Testis (tissue), 3 donors: ENCODE results near the gene DDX51. TPM values are rescaled to one million over a fixed set of nuclear protein-coding genes. Genes with fewer than 3 reads are reported as not detected.

Experiments
- DNase-seq: peaks from one replicate; pipeline ENCODE4 v3.0.0-alpha.2; 2019
- H3K27ac ChIP-seq, 2 donors: fragments of 200-600 bp; sonication (generic); one replicate each; pipeline ENCODE4 v1.5.1; 2019
- H3K27me3 ChIP-seq: fragments of 200-600 bp; sonication (generic); one replicate; pipeline ENCODE4 v1.5.1; 2019
- H3K36me3 ChIP-seq: fragments of 200-600 bp; sonication (generic); one replicate; pipeline ENCODE4 v1.5.1; 2017; ENCODE audit warnings: low read depth; ENCODE audit errors: missing control alignments
- H3K4me1 ChIP-seq: fragments of 200-600 bp; sonication (generic); one replicate; pipeline ENCODE4 v1.5.1; 2019
- H3K4me3 ChIP-seq, 2 donors: fragments of 200-600 bp; sonication (generic); one replicate each; pipeline ENCODE4 v1.5.1; 2017 to 2019
- H3K9me3 ChIP-seq: fragments of 200-600 bp; sonication (generic); one replicate; pipeline ENCODE4 v1.5.1; 2017
- POLR2A ChIP-seq: fragments of 450-650 bp; IDR thresholded peaks from one replicate; pipeline ENCODE4 v1.6.1; 2017; ENCODE audit warnings: antibody characterized with exemption, mild to moderate bottlenecking, moderate library complexity
- WGBS, 2 donors: methylation state at CpG; one replicate each; pipeline ENCODE4 v1.1.5; 2018; 5-methylcytosine and 5-hydroxymethylcytosine counted together
- intact Hi-C: fragments of 100-400 bp; cut with DNase I; formaldehyde crosslinking; loops from one replicate; pipeline ENCODE4 v1.15.1; 2023; ENCODE audit warnings: low total_unique reads
- polyA plus RNA-seq: library from polyadenylated mRNA; stranded (reverse); fragments of 350-450 nt; fragmentation: Illumina TruSeq; extraction: RNeasy Lipid Tissue Mini Kit (QIAGEN cat#74804); gene quantifications from one replicate; pipeline ENCODE4 v1.2.3, GENCODE V29; 2014; ENCODE audit warnings: low read depth, low replicate concordance; ENCODE audit not compliant: insufficient read depth
- total RNA-seq, 2 donors: library from RNA; depleted of rRNA; stranded (reverse); fragments of >200 nt; gene quantifications; one replicate each; pipeline ENCODE4 v1.2.3, GENCODE V29; 2016
- TF ChIP-seq, protein P1 (sequence below), 3 experiments: fragments of 450-650 bp in 2 of 3; fragments of 200-600 bp in 1 of 3; sonication (generic) in 1 of 3; IDR thresholded peaks; one replicate each; pipeline ENCODE4 v1.5.1; 2016 to 2019; ENCODE audit warnings: antibody characterized with exemption in 3 of 3, mild to moderate bottlenecking in 2 of 3, moderate library complexity in 1 of 3

The DDX51 gene
- total and polyA plus RNA-seq, 3 donors from 2014 or later = 18.8 to 32.8 (median 29.0) TPM

- intact Hi-C loops = no loop called here
- DNase-seq = no peak
- WGBS, 2 donors = 91 to 92% methylated on average over 21 to 39 of the region's 39 CpGs
These were observed 11.3 kb downstream of the DDX51 start for GRCh38 chr12:132132609-132133430.

GRCh38 chr12:132131952-132132351, 12.2 kb downstream of the DDX51 start:
- H3K9me3 ChIP-seq = no peaks in the 10 kb centered on the region
- intact Hi-C loops = no loop called here
- no peaks in the 10 kb centered on the region for H3K27me3 ChIP-seq
- no peak overlapping the region for H3K4me3 ChIP-seq
- DNase-seq = no peak
- H3K27ac ChIP-seq = no peak overlapping the region
- no peaks in the 10 kb centered on the region for H3K4me1 ChIP-seq
- 89 to 90% methylated on average over 14 of the region's 14 CpGs for WGBS, 2 donors
- no peaks in the 10 kb centered on the region for H3K36me3 ChIP-seq
- no peak for TF ChIP-seq POLR2A
- TF ChIP-seq, protein P1, sequence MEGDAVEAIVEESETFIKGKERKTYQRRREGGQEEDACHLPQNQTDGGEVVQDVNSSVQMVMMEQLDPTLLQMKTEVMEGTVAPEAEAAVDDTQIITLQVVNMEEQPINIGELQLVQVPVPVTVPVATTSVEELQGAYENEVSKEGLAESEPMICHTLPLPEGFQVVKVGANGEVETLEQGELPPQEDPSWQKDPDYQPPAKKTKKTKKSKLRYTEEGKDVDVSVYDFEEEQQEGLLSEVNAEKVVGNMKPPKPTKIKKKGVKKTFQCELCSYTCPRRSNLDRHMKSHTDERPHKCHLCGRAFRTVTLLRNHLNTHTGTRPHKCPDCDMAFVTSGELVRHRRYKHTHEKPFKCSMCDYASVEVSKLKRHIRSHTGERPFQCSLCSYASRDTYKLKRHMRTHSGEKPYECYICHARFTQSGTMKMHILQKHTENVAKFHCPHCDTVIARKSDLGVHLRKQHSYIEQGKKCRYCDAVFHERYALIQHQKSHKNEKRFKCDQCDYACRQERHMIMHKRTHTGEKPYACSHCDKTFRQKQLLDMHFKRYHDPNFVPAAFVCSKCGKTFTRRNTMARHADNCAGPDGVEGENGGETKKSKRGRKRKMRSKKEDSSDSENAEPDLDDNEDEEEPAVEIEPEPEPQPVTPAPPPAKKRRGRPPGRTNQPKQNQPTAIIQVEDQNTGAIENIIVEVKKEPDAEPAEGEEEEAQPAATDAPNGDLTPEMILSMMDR (IDR thresholded peaks at IDR 0.05) = no peak

More at GRCh38 chr12:132132609-132133430, 11.3 kb downstream of the DDX51 start:
- Histone ChIP-seq H3K27ac (no peak overlapping the region), H3K4me3 (no peak overlapping the region), H3K36me3 (no peaks in the 10 kb centered on the region), H3K9me3 (no peaks in the 10 kb centered on the region), H3K27me3 (no peaks in the 10 kb centered on the region), H3K4me1 (no peaks in the 10 kb centered on the region)
- TF ChIP-seq, protein P1 (IDR thresholded peaks at IDR 0.05) = no peak
- TF ChIP-seq POLR2A = no peak

DNA sequence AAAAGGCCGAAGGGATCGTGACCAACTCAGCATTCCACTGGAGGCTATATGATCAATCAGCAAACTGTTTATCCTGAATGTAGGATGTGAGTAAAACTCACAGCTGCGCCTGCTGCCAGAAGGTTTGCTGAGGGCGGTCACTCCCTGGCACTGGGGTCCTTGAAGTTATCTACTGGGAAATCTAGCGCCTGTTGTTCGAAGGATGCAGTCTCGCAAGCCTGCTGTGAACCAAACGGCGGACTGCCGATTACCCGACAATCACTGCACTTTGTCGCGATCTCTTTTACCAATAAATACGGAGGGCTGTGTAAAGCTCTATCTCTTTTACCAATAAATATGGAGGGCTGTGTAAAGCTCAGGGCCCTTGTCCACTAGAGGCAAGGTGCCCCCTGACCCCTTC, 12.9 kb downstream of the DDX51 start:
- H3K4me3 ChIP-seq = no peak overlapping the region
- DNase-seq = peak; percentile 7
- H3K36me3 ChIP-seq = no peaks in the 10 kb centered on the region
- H3K4me1 ChIP-seq = no peaks in the 10 kb centered on the region
- intact Hi-C loops = no loop called here
- TF ChIP-seq POLR2A = no peak
- TF ChIP-seq, protein P1 (IDR thresholded peaks at IDR 0.05) = no peak
- 93 to 97% methylated on average over 14 of the region's 14 CpGs for WGBS, 2 donors
- H3K27ac ChIP-seq = no peak overlapping the region
- H3K27me3 ChIP-seq = no peaks in the 10 kb centered on the region
- no peaks in the 10 kb centered on the region for H3K9me3 ChIP-seq

DNA sequence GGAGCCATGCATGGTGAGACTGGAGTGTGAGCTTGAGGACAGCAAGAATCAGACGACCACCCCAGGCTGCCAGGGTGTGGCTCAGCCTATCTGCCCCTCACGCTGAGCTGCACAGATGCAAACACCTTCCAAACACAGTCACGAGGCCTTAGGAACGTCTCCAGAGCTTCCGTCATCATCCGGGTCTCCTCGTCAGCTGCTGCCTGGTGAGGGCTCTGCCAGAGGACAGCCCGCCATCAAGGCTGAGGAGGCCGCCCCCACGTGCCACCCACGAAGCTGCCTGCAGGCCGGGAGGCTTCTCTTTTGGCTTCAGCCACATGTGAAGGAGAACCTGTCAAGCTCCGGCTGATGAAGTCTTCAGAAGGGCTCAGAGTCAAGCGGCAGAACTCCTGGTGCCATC, 13.4 kb downstream of the DDX51 start:
- H3K27me3 ChIP-seq = no peaks in the 10 kb centered on the region
- H3K9me3 ChIP-seq = no peaks in the 10 kb centered on the region
- no peaks in the 10 kb centered on the region for H3K4me1 ChIP-seq
- WGBS, 2 donors = 86 to 93% methylated on average over 3 to 14 of the region's 14 CpGs
- no peaks in the 10 kb centered on the region for H3K36me3 ChIP-seq
- TF ChIP-seq POLR2A = no peak
- TF ChIP-seq, protein P1 (IDR thresholded peaks at IDR 0.05) = no peak
- intact Hi-C loops = no loop called here
- H3K4me3 ChIP-seq = no peak overlapping the region
- H3K27ac ChIP-seq = no peak overlapping the region
- DNase-seq = no peak

- Histone ChIP-seq H3K36me3 (no peaks in the 10 kb centered on the region), H3K4me1 (no peaks in the 10 kb centered on the region), H3K27me3 (no peaks in the 10 kb centered on the region), H3K9me3 (no peaks in the 10 kb centered on the region), H3K27ac (no peak overlapping the region), H3K4me3 (no peak overlapping the region)
- WGBS, 2 donors = 96 to 98% methylated on average over 3 of the region's 3 CpGs
- intact Hi-C loops = no loop called here
- no peak for DNase-seq
- no peak for TF ChIP-seq POLR2A
- TF ChIP-seq, protein P1 (IDR thresholded peaks at IDR 0.05) = no peak
These were observed 15.1 kb downstream of the DDX51 start for GRCh38 chr12:132129007-132129406.
